Measurements from ENCODE around the gene ZDHHC13.

ZDHHC13 gene

GRCh38 chr11:19116971-19117759 is at the start of gene ZDHHC13:
TSS of gene ZDHHC13 (plus strand) at chr11:19117168. CDS start at chr11:19117250, 82 bp downstream.
- DNase-seq (ENCODE audit: low read depth in 2 of 2) = peak; percentile 93 to 94

- DNase-seq (ENCODE audit: low read depth in 2 of 2) = peak; percentile 31 to 36
Measured at GRCh38 chr11:19071255-19071654, 45.7 kb upstream of the ZDHHC13 start.

- no peak for DNase-seq (ENCODE audit: low read depth in 2 of 2)
Measured at GRCh38 chr11:19072464-19072863, 44.5 kb upstream of the ZDHHC13 start.

- no peak for DNase-seq (ENCODE audit: low read depth in 2 of 2)
Measured at GRCh38 chr11:19073454-19074415, 43.2 kb upstream of the ZDHHC13 start.

GRCh38 chr11:19075636-19076035 is 41.3 kb upstream of the ZDHHC13 start:
- no peak for DNase-seq (ENCODE audit: low read depth in 2 of 2)

GRCh38 chr11:19076744-19077589 is 40.0 kb upstream of the ZDHHC13 start:
- DNase-seq (ENCODE audit: low read depth in 2 of 2) = peak; percentile 25 to 47

- no peak for DNase-seq (ENCODE audit: low read depth in 2 of 2)
Measured at GRCh38 chr11:19077965-19078364, 39.0 kb upstream of the ZDHHC13 start.

GRCh38 chr11:19079643-19080440 is 37.1 kb upstream of the ZDHHC13 start:
- DNase-seq (ENCODE audit: low read depth in 2 of 2) = no peak

GRCh38 chr11:19080579-19080993 is 36.4 kb upstream of the ZDHHC13 start:
- DNase-seq (ENCODE audit: low read depth in 2 of 2) = no peak

- no peak for DNase-seq (ENCODE audit: low read depth in 2 of 2)
Measured at GRCh38 chr11:19083166-19083565, 33.8 kb upstream of the ZDHHC13 start.

- DNase-seq (ENCODE audit: low read depth in 2 of 2) = no peak
Measured at GRCh38 chr11:19084661-19085315, 32.2 kb upstream of the ZDHHC13 start.

GRCh38 chr11:19087658-19088057 is 29.3 kb upstream of the ZDHHC13 start:
- DNase-seq (ENCODE audit: low read depth in 2 of 2) = no peak

- DNase-seq (ENCODE audit: low read depth in 2 of 2) = no peak
Measured at GRCh38 chr11:19088791-19089190, 28.2 kb upstream of the ZDHHC13 start.

GRCh38 chr11:19089421-19089820 is 27.5 kb upstream of the ZDHHC13 start:
- no peak for DNase-seq (ENCODE audit: low read depth in 2 of 2)

- no peak for DNase-seq (ENCODE audit: low read depth in 2 of 2)
Measured at GRCh38 chr11:19091366-19091765, 25.6 kb upstream of the ZDHHC13 start.

- no peak for DNase-seq (ENCODE audit: low read depth in 2 of 2)
Measured at GRCh38 chr11:19092342-19092741, 24.6 kb upstream of the ZDHHC13 start.

GRCh38 chr11:19092850-19093249 is 24.1 kb upstream of the ZDHHC13 start:
- DNase-seq (ENCODE audit: low read depth in 2 of 2) = no peak

- DNase-seq (ENCODE audit: low read depth in 2 of 2) = no peak
Measured at GRCh38 chr11:19093976-19094375, 23.0 kb upstream of the ZDHHC13 start.

GRCh38 chr11:19094859-19095258 is 22.1 kb upstream of the ZDHHC13 start:
- no peak for DNase-seq (ENCODE audit: low read depth in 2 of 2)

GRCh38 chr11:19099093-19099492 is 17.9 kb upstream of the ZDHHC13 start:
- DNase-seq (ENCODE audit: low read depth in 2 of 2) = no peak
